Right hindlimb (tissue), 1 donor: ENCODE measurements around the gene AP2A2.
A peak's percentile ranks its signal among the peaks of the same experiment; 100 is the strongest.

Experiments used
- DNase-seq: peaks from one replicate; pipeline ENCODE4 v3.0.0-alpha.2; 2018

Gene AP2A2

DNA sequence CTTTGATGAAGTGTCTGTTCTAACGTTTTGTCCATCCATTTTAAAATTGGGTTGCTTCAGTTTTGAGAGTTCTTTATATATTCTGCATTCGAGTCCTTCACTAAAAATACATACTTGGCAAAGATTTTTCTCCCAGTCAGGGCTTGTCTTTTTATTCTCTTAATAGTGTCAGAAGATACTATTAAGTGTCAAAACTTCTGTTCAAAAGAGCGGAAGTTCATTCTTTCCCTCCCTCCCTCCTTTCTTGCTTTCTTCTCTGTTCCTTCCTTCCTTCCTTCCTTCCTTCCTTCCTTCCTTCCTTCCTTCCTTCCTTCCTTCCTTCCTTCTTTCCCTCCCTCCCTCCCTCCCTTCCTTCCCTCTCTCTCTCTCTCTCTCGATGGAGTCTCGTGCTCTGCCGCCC lies 118.5 kb downstream of the AP2A2 start:
- DNase-seq = no peak

GRCh38 chr11:1047595-1048156 lies 122.0 kb downstream of the AP2A2 start:
- no peak for DNase-seq

DNA sequence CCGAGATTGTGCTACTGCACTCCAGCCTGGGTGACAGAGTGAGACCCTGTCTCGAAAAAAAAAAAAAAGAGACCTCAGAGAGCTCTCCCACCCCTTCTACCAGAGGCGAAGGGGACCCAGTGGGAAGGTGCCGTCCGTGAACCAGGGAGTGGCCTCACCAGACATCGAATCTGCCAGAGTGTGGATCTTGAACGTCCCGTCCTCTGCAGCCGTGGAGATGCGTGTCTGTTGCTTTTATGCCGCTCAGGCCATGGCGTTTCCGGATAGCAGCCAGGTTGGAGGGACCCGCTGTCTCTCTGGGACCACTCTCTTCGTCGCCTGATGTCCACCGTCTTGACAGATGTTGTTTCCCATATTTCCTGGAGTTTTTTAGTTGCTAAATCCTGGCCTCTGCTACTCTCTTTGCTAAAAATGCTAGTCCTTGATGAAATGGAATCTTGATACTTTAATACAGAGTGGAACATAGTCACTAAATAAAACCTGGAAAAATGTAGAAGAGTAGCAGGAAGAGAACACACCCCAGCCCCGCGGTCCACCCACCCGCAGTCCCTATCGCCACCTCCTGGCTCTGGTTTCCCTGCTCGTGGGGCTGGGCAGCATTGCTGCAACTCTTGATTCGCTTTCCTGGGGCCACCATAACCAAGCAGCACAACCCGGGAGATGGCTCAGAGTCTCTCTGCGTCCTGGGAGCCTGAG lies 122.9 kb downstream of the AP2A2 start:
- DNase-seq = no peak

DNA sequence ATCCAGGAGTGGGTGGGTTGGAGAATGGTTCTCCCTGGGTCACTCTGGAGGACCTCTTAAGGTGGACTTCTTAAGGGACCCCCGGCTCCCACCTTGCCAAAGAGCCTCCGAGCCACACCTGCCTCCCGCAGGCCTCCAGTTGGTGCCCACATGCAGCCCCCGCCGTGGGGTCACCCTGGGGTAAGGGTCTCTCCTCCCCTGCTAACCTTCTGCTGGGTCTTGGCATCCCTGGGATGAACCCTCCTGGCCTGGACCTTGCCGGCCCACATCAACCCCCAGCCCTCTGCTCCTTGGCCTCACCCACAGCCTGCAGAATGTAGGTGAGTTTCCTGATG lies 123.4 kb downstream of the AP2A2 start:
- no peak for DNase-seq

GRCh38 chr11:1049431-1049891 lies 123.8 kb downstream of the AP2A2 start:
- no peak for DNase-seq

GRCh38 chr11:1049911-1050580 lies 124.4 kb downstream of the AP2A2 start:
- no peak for DNase-seq

GRCh38 chr11:1050581-1051355 lies 125.1 kb downstream of the AP2A2 start:
- DNase-seq = peak; percentile 72

DNA sequence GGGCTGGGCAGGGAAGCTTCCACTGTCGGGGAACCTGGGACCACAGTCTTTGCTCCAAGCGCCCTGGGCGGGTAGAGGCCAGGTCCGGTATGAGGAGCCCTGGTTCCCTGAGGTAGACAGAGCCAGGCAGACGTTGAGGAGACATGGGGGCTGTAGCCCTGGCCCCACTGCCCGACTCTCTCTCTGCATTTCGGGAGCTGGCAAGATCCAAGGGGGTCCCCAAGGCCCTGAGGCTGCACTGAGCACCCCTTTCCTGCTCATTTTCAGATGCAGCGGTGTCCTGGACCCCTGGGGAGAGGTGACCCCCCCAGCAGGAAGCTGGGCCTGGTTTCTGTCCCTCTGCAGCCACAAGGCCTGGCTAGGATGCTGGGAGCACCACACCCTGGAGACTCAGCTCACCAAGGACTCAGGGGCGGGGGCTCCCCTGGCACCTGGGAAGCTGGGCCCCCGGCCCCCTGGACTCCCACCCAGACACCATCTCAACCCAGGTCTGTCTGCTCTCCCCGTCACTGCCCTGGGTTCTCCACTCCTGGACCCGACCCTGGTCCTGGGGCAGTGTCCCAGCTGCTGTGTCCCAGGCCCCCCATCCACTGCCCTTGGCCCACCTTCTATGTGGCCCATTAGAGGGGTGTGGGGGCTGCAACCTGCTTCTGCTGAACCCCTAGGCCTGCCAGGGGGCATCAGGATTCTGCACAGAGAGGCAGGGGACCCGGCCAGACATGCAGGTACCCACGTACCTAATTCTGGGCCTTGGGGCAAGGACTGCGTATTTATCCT lies 125.9 kb downstream of the AP2A2 start:
- no peak for DNase-seq

DNA sequence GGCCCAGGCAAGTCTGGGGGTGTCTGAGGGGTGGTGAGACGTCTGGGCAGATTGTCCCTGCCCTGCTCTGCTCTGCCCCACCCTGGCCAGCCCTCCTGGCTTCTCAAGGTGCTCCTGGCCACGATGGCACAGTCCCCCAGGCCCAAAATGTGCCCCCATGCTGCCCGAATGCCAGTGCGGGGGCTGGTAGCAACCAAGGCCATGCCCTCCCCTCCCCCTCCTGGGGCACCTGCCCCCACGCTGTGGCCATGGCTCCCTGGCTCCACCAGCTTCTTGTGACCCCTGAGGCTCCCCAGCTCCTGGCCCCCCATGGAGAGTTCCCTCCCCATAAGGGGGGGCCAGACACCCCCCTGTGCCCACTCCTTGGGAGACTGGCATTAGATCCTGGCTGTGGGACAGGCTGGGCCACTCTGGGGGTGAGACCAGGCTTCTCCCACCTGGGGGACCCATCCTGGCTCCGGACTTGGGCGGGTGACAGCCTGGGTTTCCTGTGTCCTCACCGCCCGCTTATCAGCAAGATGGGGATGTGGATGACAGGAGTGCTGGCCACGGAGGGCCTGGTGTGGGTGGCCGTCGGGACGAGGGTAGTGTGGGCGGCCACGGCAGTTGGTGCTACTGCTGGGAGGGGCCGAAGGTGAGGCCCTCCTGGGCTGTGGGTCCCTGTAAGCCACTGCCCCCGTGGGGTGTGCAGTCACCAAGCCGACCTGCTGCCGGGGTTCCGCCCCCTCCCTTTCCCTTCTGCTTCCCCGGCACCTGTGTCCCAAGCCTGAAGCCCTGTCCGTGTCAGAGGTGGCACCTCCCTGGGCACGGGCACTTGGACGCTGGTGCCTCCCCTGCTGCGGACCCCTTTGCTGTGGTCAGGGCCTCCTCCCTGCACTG lies 126.7 kb downstream of the AP2A2 start:
- no peak for DNase-seq

DNA sequence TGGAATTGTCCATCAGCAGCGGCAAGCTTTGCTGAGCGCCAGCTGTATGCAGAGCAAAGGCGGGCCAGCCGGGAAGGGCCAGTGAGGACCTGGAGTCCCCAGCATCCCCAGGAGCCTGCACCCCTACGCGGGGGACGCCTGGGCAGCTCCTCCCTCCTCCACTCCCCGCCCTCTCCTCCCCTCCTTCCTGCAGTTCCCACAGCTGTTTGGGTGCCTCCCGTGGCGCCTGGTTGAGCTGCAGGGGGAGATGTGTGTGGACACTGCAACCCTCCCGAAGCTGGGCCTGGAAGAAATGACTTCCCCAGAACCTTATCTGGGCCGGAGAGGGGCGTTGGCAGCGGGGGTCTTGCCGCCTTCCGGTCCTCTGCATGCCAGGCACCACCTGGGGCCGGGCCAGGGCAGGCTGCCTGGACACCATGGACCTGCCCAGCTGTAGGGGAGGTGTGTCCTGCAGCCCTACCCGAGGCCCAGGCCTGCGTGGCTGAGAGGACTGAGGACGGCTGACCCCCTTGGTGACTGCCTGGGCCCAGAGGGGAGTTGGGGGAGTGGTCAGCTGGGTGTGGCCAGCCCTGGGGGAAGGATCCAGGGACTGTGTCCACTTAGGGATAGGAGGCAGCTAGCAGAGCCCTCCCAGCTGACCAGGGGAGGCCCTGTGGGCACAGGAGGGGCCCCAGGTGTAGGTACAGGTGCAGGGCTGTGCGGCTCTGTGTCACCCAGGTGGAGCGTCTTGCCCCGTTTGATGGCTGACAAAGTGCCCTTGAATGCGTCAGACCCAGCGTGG lies 127.6 kb downstream of the AP2A2 start:
- no peak for DNase-seq

- DNase-seq = no peak
Observed at GRCh38 chr11:1054143-1055108, 128.8 kb downstream of the AP2A2 start.

DNA sequence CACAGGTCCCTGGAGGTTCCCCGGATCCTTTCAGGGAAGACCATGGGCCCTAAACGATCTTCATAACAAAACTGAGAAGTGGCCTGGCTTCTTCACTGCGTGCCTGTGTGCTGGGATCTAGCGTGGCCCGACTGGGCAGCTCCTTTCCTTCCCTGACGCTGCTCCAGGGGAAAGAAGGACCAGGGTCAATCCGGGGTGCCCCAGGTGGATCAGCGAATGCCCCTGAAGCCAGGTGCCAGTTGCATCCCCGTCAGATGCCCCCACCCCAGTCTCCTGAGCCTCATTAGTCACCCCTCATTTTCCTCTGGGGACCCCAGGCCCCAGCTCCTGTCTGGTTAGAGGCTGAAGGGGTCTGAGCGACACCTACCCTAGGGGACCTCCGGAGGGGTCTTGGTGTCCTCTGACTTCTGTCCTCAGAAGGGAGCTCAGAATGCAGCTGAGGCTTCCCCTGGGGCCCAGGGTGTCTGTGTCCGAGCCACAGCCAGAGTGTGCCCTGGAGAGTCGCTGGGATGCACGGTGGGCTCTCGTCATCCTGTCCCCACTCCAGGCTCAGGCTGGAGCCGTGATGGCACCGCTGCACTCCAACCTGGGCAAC lies 129.5 kb downstream of the AP2A2 start:
- DNase-seq = no peak

GRCh38 chr11:1055990-1056771 lies 130.5 kb downstream of the AP2A2 start:
- DNase-seq = no peak

DNA sequence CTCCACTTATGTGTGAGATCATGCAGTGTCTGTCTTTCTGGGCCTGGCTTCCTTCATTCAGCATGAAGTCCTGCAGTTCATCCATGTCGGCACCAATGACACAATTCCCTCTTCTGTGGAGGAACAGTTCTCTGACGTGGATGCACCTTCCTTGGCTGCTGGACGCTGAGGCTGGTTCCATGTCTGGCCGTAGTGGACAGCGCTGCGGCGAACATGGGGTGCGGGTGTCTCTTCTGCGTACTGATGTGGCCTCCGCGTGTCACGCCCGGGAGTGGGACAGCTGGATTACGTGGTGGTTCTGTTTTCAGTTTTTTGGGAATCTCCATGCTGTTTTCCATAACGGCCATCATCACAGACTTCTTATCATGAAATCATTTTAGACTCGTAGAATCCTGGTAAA lies 132.1 kb downstream of the AP2A2 start:
- DNase-seq = no peak

GRCh38 chr11:1059759-1060158 lies 134.1 kb downstream of the AP2A2 start:
- no peak for DNase-seq

DNA sequence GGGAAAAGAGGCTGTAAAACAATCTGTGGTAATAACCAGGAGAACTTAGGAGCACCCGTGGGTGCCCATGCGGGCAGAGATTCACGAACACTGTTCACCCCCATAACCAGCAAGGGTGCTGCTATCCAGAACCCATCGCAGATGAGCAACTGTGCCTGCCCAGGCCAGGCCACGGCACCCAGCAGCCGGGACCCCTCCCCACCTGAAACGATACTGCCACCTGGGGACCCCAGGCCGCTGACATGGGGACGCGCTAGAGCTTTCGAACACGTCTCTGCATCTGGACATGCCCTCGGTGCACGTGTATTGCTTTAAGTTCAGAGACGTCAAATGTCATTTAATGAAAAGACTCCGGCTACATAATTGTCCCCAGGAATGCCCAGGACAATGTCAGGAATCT lies 134.7 kb downstream of the AP2A2 start:
- DNase-seq = no peak

- peak; percentile 19 for DNase-seq
Observed at GRCh38 chr11:1060852-1061616, 135.4 kb downstream of the AP2A2 start.
